LNCAP (cell line): ENCODE results near the gene RTTN.

Experiments used
- TF ChIP-seq, protein P1 (sequence below): fragments of 450-650 bp; IDR thresholded peaks from 2 replicates; pipeline ENCODE4 v1.5.1; 2017; ENCODE audit warnings: mild to moderate bottlenecking

Gene RTTN

DNA sequence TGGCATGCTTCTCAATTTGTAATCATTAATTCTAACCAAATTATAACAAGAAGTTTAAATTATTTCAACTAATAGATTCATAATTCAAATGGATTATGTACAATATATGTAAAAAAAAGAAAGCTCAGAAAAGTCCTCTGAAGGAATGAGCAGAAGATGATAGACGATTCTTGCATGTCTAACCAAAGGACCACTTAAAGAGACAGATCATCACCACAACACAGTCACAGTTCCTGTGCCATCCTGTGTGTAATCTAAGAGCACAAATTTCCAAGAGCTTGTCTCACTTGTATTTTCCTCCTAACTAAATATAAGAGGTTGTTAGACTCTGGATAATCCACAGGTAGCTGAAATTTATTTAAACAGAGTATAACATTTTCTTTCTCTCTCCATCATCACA is 135.5 kb downstream of the RTTN start:
- TF ChIP-seq, protein P1, sequence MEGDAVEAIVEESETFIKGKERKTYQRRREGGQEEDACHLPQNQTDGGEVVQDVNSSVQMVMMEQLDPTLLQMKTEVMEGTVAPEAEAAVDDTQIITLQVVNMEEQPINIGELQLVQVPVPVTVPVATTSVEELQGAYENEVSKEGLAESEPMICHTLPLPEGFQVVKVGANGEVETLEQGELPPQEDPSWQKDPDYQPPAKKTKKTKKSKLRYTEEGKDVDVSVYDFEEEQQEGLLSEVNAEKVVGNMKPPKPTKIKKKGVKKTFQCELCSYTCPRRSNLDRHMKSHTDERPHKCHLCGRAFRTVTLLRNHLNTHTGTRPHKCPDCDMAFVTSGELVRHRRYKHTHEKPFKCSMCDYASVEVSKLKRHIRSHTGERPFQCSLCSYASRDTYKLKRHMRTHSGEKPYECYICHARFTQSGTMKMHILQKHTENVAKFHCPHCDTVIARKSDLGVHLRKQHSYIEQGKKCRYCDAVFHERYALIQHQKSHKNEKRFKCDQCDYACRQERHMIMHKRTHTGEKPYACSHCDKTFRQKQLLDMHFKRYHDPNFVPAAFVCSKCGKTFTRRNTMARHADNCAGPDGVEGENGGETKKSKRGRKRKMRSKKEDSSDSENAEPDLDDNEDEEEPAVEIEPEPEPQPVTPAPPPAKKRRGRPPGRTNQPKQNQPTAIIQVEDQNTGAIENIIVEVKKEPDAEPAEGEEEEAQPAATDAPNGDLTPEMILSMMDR = no peak

DNA sequence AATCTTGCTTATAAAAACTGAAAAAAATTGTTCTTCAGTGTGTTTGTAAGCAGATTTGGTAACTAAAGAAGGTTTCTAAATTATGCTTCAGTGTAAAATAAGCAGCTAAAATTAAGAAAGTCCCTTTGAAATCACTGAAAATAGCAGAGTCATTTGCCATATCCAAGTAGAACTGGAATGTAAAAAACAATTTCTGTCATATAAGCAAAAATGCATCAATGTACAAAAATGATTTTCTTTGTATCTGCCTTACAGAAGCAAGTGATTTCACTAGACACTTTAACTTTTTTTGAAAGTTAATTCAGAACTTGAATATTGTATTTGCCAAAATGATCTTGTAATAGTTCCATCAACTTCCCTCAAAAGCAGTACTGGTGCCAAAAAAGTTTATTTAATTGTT is 136.1 kb downstream of the RTTN start:
- TF ChIP-seq, protein P1 = no peak

DNA sequence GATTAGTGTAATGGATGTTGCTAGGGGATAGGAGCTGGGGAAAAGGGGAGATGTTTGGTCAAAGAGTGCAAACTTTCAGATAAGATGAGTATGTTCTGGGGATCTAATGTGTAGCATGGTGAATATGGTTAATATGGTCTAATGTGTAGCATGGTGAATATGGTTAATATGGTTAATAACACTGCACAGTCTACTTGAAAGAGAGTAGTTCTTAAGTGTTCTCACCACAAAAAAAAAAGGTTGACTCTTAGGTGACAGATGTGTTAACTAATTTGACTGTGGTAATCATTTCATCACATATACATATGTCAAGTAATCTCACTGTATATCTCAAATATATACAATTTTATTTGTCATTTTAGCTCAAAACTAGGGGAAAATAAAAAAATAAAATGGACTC is 136.5 kb downstream of the RTTN start:
- TF ChIP-seq, protein P1 = no peak

DNA sequence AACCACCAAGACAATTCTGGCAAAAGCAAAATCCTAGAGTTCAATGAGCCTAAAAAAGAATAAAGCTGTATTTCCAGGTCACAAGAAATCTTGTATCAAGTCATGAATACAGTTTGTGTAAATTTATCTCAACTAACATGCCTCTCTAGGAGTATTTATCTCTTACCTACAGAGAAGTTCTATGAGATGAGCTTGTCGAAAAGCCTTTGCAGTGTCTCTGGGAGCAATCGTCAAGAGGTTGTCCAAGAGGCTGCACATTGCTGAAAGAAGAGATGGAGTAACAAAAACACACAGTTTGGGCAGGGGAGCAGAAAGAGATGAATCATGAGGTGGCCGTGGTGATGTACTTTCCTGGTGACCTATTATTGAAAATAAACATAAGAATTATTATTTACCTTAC is 145.8 kb downstream of the RTTN start:
- TF ChIP-seq, protein P1 = no peak

DNA sequence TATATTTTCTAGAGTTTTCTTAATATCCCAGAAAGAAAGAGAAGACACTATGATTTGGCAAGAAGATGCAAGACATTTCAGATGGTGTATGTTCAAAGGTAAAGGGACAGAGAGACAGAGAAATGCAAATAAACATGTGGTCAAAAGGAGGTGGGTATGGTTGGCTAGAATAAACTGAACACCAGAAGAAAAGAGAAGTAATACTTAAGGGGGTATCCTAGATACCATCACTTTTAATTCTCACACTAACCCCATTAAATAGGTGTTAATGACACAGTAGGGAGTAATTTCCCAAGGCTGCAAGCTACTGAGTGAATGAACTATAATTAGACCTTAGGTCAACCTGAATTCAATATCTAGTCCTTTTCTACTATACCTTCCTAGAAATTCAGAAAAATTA is 146.6 kb downstream of the RTTN start:
- TF ChIP-seq, protein P1 = no peak

DNA sequence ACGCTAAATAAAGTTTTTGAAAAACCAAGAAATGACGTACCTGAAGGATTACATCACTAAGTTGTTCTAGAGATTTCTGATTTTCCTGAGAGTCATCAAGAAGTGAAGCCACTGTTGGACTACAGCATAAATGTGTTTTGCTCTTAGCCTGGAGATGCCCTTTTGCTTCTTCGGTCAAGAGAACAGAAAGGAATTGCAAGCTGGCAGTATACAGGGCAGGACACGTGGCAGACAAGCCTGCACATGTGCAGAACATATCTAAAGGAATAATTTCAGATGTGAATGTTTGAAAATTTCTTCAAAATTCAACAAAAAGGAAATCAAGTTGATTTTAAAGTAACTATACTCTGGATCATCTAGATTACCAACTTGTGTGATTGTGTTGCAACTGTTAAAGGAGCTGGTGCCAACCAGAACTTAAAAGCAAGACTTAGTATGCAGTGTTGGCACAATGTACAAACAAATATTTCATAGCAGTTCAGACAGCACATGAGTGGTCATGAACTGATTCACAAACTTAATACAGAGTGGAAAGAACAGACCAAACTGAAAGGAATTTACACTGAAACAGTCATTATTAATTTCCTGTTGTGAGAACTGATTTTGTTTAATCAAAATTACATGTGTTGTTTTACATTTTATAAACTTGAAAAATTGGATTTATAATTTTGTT is 157.4 kb downstream of the RTTN start:
- TF ChIP-seq, protein P1 = no peak

DNA sequence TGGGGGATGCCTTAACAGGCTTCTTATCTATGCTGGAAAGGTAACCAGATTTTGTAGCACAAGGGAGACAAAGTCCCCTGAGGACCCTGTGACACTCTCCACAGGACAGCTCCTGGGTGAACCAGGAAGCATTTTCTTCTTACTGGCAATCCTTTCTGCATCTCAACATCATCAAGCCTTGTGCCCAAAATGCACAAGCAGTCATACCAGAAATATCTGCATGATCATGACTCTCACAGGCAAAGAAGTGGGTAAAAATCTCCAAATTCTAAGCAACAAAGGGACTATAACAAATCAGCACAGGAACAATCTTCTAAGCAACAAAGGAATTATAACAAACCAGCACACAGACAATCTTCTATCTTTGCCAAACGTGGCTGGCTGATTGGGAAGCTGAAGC is 158.7 kb downstream of the RTTN start:
- TF ChIP-seq, protein P1 = no peak

DNA sequence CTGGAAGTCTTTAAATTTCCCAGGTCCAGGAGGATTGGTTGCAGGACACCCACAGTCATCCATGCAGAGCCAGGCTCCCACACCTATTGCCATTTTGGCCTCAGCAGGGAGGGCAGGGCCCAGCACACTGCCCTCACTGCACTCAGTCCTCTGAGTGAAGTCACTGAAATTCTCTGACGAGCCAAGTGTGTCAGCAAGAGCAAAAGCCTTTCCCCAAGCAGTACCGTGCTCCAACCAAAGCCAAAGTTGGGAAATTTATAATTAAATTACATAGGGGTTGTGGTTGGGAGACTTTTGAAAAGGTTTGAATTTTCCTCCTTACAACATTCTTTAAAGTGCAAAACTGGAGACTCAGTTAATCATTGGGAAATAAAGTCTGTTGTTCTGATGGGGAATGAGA is 159.3 kb downstream of the RTTN start:
- TF ChIP-seq, protein P1 = no peak
